ENCODE data around the gene APBA3.
"Not testable (repeated sequence)": the region's sequence is repeated elsewhere in the genome, so short reads cannot be mapped to it uniquely, and the experiment has no call there.

The APBA3 gene

GRCh38 chr19:3771000-3771905 is 9.8 kb upstream of the APBA3 start:
- DNase-seq (ENCODE audit: low read depth in 2 of 2): no peak

DNA sequence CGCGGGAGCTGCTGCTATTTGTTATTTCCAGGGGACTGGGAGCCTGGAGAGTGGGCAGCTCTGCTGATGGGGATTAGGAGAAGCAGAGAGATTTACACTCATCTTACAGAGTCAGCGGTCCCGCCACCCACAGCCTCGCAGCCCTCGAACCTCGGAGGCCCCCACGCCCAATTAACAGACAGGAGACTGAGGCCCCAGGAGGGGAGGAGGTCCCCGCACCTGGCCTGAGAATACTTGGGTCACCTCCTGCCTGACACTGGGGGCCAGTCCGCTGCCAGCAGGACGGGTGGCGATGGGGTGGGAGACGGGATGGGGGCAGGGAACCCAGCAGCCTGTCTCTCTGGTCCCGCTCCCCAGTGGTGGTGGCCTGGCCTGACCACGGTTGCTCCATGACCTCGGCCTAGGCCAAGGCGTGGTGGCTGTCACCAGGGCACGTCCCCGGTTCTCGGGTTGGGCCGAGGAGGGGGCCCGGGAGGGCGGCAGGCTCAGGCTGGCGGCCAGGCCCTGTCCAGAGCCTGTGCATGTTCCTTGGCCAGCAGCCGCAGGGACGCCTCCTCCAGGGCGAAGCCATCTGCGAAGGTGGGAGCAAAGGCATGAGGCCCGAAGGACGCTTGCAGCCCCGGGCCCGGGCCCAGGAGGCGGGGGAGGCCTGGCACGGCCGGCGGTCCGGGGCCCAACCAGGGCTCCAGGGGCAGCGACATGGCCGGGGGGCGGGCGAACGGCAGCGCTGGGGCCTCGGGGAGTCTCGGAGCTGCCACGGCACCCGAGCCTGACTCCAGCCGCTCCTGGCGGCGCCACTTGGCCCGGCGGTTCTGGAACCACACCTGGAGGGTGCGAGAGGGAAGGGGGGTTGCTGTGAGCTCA is 8.9 kb upstream of the APBA3 start:
- DNase-seq (ENCODE audit: low read depth in 2 of 2): no peak

- DNase-seq (ENCODE audit: low read depth in 2 of 2): no peak
These were observed 8.0 kb upstream of the APBA3 start for GRCh38 chr19:3769494-3769893.

GRCh38 chr19:3768748-3769099 is 7.2 kb upstream of the APBA3 start:
- no peak for DNase-seq (ENCODE audit: low read depth in 2 of 2)

GRCh38 chr19:3768015-3768747 is 6.7 kb upstream of the APBA3 start:
- no peak for DNase-seq (ENCODE audit: low read depth in 2 of 2)

- no peak for DNase-seq (ENCODE audit: low read depth in 2 of 2)
These were observed 5.6 kb upstream of the APBA3 start for GRCh38 chr19:3767050-3767449.

GRCh38 chr19:3766520-3766919 is 5.0 kb upstream of the APBA3 start:
- no peak for DNase-seq (ENCODE audit: low read depth in 2 of 2)

- not testable (repeated sequence) for DNase-seq (ENCODE audit: low read depth in 2 of 2)
These were observed 4.3 kb upstream of the APBA3 start for GRCh38 chr19:3765757-3766156.

- DNase-seq (ENCODE audit: low read depth in 2 of 2): no peak
These were observed 3.6 kb upstream of the APBA3 start for GRCh38 chr19:3765121-3765520.

- peak; percentile 98 to 99 for DNase-seq (ENCODE audit: low read depth in 2 of 2)
These were observed 1.3 kb upstream of the APBA3 start, which contains the start of gene MRPL54 for GRCh38 chr19:3762501-3763459. Gene MRPL54, plus strand, starts transcription at chr19:3762682. Its CDS starts 19 bp downstream, at chr19:3762701.

- DNase-seq (ENCODE audit: low read depth in 2 of 2): no peak
These were observed 610 bp upstream of the APBA3 start for GRCh38 chr19:3762130-3762473.

DNA sequence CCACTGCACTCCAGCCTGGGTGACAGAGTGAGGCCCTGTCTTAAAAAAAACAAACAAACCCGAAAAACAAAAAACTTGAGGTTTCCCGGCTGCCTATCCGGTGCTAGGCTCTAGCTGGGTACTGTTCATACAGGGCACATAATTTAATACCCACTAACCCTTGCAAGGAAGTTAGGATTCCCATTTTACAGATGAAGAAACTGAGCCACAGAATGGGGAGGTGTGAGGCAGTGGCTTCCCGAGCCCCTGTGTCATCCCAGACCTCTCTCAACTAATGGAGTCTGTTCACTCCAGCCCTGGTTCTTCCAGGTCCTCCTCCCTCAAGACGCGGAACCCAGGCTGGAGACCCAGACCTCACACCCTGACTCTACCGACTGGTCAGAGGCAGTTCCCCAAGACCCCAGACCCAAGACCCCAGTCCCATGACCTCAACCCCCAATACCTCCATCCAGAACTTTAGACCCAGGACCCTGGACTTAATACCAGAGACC is 576 bp downstream of the APBA3 start:
- DNase-seq (ENCODE audit: low read depth in 2 of 2): no peak

- no peak for DNase-seq (ENCODE audit: low read depth in 2 of 2)
These were observed 1.8 kb downstream of the APBA3 start for GRCh38 chr19:3759482-3760254.

GRCh38 chr19:3758297-3758696 is 3.2 kb downstream of the APBA3 start:
- DNase-seq (ENCODE audit: low read depth in 2 of 2): not testable (repeated sequence)

GRCh38 chr19:3757705-3758104 is 3.8 kb downstream of the APBA3 start:
- not testable (repeated sequence) for DNase-seq (ENCODE audit: low read depth in 2 of 2)

- no peak for DNase-seq (ENCODE audit: low read depth in 2 of 2)
These were observed 7.7 kb downstream of the APBA3 start for GRCh38 chr19:3753631-3754410.

- no peak for DNase-seq (ENCODE audit: low read depth in 2 of 2)
These were observed 9.0 kb downstream of the APBA3 start for GRCh38 chr19:3752492-3752891.

GRCh38 chr19:3751236-3751635 is 10.3 kb downstream of the APBA3 start:
- no peak for DNase-seq (ENCODE audit: low read depth in 2 of 2)

DNA sequence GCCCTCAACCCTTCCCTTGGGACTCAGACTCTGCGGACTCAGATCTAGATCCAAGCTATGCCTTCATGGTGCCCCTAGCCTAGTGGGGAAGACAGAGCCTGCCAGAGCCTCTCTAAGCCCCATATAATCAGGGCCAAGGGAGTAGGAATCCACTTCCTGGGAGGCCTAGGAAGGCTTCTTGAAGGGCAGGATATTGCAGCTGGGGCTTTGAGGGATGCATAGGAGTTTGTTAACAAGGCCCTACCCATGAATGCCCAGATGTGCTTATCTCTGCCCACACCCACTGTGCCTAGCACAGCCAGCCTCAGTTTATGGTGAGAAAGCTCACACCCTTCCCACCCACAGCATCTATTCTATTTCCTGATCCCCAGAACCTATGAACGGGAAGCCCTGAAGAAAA is 11.3 kb downstream of the APBA3 start:
- DNase-seq (ENCODE audit: low read depth in 2 of 2): no peak

Data from stimulated activated CD4-positive, alpha-beta T cell treated with anti-CD3 and anti-CD28 coated beads, Interleukin-1b, Interleukin-23, amount 100 ng/mL, for 4 hours (primary cell).